ENCODE results near the gene TRIP4.
"Not testable (repeated sequence)": the region's sequence is repeated elsewhere in the genome, so short reads cannot be mapped to it uniquely, and the experiment has no call there.

The TRIP4 gene

GRCh38 chr15:64490598-64491259 is 103.1 kb downstream of the TRIP4 start:
- DNase-seq (ENCODE audit: low spot score): no peak

- DNase-seq (ENCODE audit: low spot score): no peak
Measured at GRCh38 chr15:64493641-64494040, 106.0 kb downstream of the TRIP4 start.

GRCh38 chr15:64495968-64496367 is 108.3 kb downstream of the TRIP4 start:
- DNase-seq (ENCODE audit: low spot score): not testable (repeated sequence)

GRCh38 chr15:64500695-64501395 is 113.2 kb downstream of the TRIP4 start:
- no peak for DNase-seq (ENCODE audit: low spot score)

- DNase-seq (ENCODE audit: low spot score): no peak
Measured at GRCh38 chr15:64501396-64501715, 113.7 kb downstream of the TRIP4 start.

- no peak for DNase-seq (ENCODE audit: low spot score)
Measured at GRCh38 chr15:64502151-64502550, 114.5 kb downstream of the TRIP4 start.

- DNase-seq (ENCODE audit: low spot score): no peak
Measured at GRCh38 chr15:64502551-64502950, 114.9 kb downstream of the TRIP4 start.

- DNase-seq (ENCODE audit: low spot score): no peak
Measured at GRCh38 chr15:64503197-64503596, 115.6 kb downstream of the TRIP4 start.

GRCh38 chr15:64503640-64504039 is 116.0 kb downstream of the TRIP4 start:
- DNase-seq (ENCODE audit: low spot score): no peak

Small RNA genes within 50 kb of the gene (small RNA-seq; reads per million reads assigned to genes)
- gene RF00019 (0 reads per million in 2 experiments), gene RF00554 (0 reads per million in 2 experiments)

All from SK-N-DZ (cell line).